Jurkat, Clone E6-1 (cell line): ENCODE measurements around the gene ACTA2. TPM values are rescaled to one million over a fixed set of nuclear protein-coding genes. Genes with fewer than 3 reads are reported as not detected.

Source experiments
- DNase-seq: peaks from one replicate; pipeline ENCODE4 v3.0.0-alpha.2; 2011; ENCODE audit warnings: low read depth, low spot score
- H3K4me3 ChIP-seq: 2 replicates; pipeline ENCODE4 v1.5.1; 2011; ENCODE audit warnings: mild to moderate bottlenecking, low read length, control low read depth, moderate library complexity
- polyA plus RNA-seq: library from polyadenylated mRNA; unstranded; fragments of >200 nt; gene quantifications from one replicate; pipeline ENCODE4 v1.2.1, GENCODE V29; 2012; ENCODE audit warnings: missing spikeins; ENCODE audit not compliant: insufficient read length, insufficient read depth

Gene ACTA2
- polyA plus RNA-seq: 4.3 TPM

DNA sequence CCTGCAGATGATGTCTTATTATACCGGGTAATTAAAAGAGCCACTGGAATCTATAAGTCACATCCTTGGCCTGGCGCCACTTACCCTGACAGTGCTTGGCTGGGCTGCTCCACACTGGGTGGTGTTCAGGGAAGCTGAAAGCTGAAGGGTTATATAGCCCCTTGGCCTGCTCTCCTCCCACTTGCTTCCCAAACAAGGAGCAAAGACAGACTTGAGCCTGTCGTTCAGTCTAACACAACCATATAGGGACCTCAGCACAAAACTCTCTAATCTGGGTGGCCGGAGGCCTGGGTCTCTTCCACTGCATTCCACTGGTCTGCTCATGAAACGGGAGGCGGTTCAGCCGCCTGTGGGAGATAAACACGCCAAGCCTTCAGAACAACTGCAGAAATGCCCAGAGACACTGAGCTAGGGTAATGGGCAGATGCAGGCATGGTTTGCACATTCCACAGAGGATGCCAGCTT is at the start of gene ACTA2:
TSS of gene ACTA2 (minus strand) at position 127 of the 465 bp plus-strand sequence. CDS start 3,843 bp downstream, outside the sequence.
- peak within 1 kb of the TSS; percentile 20 for H3K4me3 ChIP-seq

DNA sequence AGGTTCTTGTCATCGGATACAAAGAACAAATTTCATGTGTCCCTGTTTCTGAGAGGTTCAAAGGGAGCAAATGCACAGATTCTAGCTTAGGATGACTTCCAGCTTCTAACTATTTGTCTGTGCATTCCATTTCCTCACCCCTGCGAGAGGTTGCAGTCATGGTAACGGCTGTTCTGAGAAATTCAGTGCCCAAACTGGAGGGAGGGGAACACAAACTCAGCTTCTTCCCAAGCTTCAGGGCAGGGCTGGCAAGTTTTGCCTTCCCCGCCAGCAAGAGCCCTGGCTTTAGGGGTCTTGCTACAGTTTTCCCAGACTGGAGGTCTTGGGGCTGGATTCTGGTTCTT is 49.1 kb upstream of the ACTA2 start:
- no peak for DNase-seq
- H3K4me3 ChIP-seq: no peak overlapping the region

More for the DNA sequence above, at the start of gene ACTA2:
- no peak for DNase-seq

DNA sequence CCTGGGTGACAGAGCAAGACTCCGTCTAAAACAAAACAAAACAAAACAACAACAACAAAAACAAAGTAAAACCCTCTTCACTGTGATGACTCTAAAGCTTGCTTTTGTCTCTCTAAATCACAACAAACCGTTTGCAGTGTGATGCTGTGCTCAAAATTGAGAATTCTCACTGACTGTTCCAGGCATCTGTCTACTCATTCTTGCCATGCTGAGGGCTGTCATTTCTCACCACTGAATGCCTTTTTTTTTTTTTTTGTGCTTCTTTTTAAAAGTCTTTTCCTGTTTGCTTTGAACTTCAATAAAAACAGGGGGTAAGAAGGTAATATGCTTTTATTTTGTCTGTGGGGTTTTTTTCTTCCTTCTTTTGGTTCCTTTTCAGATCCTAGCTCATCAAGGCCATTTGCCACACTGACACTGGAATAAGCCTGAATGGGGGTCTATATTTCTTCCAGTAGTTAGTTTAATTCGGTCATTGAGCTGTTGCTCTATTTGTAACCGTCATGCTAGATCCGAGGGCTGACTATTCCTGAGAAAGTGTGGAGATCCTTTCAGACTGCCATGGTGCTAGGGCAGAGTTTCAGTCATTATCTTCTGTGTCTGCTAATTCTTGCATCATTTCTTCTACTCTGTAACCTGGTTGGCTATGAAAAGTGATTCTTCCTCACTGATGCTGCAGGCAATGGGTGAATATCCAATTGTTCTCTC is 48.6 kb upstream of the ACTA2 start:
- DNase-seq: no peak
- H3K4me3 ChIP-seq: no peak overlapping the region

DNA sequence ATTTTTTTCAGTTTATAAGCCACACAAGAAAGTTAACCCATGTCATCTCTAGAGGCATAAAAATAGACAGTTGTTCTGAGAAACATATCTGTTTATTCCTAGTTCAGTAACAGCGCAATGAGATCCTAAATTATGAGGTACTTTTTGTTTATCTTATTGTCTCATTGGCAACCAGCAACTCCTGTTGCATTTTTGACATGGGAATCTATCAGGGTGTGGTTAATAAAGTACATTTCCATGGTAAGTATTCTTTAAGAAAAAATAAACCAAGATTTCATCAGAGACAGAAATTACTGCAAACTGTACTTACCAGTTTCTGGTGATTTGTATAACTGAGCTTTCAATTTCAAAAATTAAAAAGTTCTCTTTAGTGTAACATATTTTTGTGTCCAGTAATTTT is 47.1 kb upstream of the ACTA2 start:
- no peak for DNase-seq
- H3K4me3 ChIP-seq: no peak overlapping the region

DNA sequence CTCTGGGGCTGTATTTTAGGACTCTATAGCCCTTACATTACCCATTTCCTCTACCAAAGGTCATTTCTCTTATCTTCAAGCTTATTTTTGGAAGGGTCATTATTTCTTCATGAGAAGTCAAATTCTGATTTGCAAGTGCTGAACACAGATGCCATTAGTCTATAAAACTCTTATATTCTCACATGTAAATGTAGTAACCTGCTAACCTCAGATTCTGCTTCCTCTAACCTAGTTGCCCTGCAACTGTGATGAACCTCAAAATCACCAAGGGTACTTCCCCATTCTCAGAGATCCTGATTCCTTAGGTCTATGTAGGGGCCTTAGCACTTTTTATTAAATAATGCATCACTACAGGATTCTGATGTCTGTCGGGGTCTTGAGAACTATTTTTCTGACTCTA is 44.4 kb upstream of the ACTA2 start:
- no peak overlapping the region for H3K4me3 ChIP-seq
- no peak for DNase-seq

DNA sequence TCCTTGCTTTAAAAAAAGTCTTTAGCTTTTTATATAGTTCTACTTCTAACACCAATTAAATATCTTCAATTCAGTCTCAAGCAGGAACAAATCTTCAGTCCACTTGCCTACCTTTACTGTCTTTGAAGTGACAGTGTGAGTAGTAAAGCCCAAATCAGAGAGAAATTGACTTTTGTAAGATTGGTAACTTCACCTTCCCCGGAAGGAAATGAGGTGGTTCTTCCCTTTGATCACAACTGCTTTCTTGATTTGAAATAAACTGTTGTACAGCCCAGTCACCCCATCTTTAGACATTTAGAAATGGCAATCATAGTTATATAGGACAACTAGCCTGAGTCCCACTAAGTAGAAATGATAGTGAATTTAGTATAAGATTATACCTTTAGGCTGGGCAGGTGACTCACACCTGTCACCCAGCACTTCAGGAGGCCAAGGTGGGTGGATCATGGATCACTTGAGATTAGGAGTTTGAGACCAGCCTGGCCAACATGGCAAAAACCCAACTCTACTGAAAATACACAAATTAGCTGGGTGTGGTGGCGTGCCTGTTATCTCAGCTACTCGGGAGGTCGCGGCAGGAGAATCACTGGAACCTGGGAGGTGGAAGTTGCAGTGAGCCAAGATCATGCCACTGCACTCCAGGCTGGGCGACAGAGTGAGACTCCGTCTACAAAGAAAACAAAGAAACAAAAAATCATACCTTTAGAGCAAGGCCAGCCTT is 42.7 kb upstream of the ACTA2 start:
- H3K4me3 ChIP-seq: no peak overlapping the region

DNA sequence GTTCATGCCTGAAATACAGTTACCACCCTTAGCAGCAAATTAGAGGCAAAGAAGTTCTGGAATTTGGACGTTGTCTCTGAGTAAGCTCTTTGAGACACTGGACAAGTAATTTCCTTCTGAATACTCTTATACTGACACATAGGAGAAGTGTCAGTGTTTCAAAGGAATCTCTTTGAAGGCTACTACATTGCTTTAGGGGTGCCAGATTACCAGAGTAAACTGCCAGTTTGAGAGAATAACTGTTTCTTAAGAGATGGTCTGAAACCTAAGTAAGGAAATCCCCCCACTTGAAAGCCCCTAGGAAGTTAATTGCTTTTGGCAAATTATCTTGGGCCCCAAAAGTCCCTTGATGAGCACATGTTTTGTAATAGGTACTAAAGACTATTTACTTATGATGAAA is 41.4 kb upstream of the ACTA2 start:
- H3K4me3 ChIP-seq: no peak overlapping the region
- no peak for DNase-seq

More for the DNA sequence above, 42.7 kb upstream of the ACTA2 start:
- no peak for DNase-seq

DNA sequence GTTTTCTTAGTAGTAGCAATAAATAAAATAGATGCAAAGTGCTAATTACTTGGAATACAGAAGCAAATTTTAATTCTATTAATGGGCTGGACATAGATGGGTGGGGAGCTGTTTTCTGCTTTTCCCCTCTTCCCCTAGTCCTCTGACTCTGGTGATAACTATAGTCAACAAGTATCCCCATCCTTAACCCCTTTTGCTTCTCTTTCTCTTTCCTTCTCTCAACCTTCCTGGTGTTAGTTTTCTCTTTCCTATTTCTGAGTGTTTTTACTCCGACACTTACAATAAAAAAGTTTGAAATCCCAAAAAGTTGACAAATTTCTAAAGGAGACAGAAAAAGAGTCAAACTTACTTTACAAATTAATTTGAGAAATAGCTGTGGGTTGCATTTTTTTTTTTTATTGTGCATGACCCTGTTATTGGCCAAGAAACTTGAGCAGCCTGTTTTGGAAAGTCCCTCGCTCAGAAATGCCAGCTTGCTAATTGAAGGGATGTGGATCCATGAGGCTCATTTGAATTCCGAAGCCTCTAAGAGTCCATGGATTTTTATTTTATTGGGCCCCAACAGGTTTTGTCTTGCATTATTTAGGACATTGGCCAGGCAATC is 40.5 kb upstream of the ACTA2 start:
- no peak for DNase-seq
- H3K4me3 ChIP-seq: no peak overlapping the region

DNA sequence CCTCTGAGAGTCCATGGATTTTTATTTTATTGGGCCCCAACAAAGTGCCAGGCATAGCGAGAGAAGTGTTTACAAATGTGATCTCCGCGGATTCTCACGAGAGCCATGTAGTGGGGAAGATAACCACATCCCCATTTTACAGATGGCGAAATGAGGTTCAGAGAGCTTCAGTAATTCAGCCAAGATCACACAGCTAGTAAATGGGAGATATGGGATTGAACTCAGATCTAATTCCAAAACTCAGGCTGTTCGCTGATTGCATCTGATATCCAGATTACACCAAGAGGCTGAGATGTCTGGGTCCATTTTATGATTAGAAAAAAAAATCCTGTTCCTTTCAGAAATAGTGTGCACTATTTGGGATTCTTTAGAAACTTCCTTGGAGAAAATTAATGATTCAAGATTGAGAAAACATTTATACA is 39.3 kb upstream of the ACTA2 start:
- peak; percentile 57 for DNase-seq
- peak overlapping the region; percentile 92 for H3K4me3 ChIP-seq

DNA sequence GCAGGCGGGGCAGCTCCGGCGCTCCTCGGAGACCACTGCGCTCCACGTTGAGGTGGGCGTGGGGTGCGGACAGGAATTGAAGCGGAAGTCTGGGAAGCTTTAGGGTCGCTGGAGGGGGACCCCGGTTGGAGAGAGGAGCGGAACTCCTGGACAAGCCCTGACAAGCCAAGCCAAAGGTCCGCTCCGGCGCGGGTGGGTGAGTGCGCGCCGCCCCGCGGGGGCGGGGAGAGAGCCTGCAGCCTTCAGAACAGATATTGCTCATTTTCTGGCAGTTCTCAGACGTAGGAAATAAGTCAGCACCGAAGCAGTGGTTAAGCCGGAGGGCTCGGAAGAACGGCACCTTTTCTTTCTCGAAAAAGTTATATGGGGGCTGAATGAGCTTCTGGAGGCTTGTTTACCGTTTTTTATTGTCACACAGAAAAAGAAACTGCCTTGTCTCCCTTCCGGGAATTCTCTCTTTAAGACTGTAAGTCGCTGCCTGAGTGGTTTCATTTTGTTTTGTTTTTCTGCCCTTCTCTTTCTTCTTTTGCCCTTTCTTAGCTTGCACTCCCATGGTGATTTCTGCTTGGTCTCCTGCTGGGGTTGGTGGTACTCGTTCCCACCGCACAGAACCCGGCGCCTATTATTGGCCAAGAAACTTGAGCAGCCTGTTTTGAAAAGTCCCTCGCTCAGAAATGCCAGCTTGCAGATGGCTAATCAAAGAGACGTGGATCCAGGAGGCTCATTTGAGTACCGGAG is 38.8 kb upstream of the ACTA2 start:
- no peak for DNase-seq
- H3K4me3 ChIP-seq: peak overlapping the region; percentile 92

DNA sequence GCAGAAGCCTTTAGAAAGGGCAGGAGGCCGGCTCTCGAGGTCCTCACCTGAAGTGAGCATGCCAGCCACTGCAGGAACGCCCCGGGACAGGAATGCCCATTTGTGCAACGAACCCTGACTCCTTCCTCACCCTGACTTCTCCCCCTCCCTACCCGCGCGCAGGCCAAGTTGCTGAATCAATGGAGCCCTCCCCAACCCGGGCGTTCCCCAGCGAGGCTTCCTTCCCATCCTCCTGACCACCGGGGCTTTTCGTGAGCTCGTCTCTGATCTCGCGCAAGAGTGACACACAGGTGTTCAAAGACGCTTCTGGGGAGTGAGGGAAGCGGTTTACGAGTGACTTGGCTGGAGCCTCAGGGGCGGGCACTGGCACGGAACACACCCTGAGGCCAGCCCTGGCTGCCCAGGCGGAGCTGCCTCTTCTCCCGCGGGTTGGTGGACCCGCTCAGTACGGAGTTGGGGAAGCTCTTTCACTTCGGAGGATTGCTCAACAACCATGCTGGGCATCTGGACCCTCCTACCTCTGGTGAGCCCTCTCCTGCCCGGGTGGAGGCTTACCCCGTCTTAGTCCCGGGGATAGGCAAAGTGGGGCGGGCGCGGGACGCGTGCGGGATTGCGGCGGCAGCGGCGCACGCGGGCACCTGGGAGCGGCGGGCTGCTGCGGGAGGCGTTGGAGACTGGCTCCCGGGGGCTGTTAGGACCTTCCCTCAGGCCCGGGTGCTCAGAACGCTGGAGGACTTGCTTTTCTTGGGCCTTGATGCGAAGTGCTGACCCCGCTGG is 38.0 kb upstream of the ACTA2 start, which contains the start of gene FAS:
TSS of gene FAS (plus strand) at position 415 of the 777 bp plus-strand sequence. CDS start at position 494, 79 bp downstream.
- peak; percentile 85 for DNase-seq
- peak within 1 kb of the TSS; percentile 92 for H3K4me3 ChIP-seq

DNA sequence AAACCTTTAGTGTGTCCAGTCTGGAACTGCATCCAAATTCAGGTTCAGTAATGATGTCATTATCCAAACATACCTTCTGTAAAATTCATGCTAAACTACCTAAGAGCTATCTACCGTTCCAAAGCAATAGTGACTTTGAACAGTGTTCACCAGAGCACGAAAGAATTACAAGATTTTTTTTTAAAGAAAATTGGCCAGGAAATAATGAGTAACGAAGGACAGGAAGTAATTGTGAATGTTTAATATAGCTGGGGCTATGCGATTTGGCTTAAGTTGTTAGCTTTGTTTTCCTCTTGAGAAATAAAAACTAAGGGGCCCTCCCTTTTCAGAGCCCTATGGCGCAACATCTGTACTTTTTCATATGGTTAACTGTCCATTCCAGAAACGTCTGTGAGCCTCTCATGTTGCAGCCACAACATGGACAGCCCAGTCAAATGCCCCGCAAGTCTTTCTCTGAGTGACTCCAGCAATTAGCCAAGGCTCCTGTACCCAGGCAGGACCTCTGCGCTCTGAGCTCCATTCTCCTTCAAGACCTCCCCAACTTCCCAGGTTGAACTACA is 37.3 kb upstream of the ACTA2 start:
- peak overlapping the region; percentile 92 for H3K4me3 ChIP-seq
- DNase-seq: no peak

DNA sequence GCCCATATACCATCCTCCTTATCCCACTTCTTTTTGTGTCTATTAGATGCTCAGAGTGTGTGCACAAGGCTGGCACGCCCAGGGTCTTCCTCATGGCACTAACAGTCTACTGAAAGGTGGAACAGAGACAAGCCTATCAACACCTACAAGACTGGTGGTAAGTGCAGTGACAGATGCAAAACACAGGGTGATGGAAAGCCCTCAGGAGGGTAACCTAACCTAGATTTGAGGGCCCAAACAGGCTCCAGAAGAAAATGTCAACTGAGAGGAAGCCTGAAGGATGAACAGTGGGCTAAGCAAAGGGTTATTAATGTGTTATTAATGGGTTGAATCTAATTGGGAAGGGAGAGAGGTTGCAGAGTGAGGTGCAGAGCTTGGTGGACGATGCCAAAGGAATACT is 36.9 kb upstream of the ACTA2 start:
- DNase-seq: no peak
- no peak overlapping the region for H3K4me3 ChIP-seq

DNA sequence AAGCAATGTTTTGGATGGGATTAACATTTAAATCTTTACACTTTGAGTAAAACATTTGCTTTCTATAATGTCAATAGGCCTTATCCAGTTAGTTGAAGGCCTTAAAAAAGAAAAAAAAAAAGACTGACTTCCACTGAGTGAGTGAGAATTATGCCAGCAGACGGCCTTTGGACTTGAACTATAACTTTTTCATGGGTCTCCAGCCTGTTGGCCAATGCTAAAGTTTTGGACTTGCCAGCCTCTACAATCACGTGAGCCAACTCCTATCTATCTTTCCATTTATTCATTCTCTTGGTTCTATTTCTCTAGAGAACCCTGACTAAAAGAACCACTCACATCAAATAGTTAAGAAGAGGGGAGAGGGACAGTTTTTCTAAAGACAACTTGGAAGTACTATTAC is 35.3 kb upstream of the ACTA2 start:
- no peak overlapping the region for H3K4me3 ChIP-seq
- no peak for DNase-seq

DNA sequence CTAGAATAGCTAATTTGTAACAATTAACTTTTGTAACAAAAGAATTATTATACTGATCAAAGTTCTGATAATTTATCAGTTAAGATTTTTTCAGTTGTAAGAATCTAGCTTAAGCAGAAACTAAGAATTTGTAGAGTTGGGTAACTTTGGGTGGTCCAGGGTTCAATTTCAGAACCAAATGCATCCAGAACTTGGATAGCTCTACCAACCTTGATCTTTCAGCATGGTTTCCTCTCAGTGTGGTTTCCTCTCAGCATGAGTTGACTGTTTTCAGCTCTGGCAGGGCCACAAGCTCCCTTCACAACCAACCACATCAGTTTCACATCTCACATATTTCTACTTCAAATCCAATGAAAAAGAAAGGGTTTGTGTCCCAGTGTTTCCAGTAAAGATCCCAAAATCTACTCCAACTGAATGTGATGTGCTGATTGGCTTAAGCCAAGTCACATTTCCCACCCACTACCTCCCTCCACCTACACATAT is 34.7 kb upstream of the ACTA2 start:
- DNase-seq: peak; percentile 65
- H3K4me3 ChIP-seq: no peak overlapping the region

DNA sequence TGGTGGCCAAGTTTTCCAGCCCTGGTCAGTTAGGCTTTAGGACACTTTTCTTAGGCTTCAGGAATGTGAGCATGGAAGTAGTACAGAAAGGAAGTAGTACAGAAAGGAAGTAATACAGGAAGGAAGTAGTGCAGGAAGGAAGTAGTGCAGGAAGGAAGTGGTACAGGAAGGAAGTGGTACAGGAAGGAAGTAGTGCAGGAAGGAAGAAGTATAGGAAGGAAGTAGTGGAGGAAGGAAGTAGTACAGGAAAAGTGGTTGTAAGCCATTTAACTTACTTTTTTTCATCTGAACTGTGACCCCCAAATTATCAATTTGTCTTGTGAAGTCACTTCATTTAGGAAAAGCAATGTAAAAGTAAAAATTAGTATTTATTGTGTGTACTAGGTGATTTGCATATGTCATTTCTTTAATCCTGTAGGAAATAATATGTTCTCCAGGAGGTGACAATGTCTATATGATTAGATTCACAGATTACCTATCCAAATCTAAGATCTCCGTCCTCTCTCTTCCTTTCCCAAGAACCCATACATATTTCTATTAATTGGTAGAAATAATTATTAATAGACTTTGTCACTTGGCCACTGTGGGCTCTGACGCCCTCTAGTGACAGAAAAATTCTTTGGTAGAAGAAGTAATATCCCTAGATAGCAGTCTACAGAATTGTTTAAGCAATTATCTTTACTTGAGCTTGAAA is 34.1 kb upstream of the ACTA2 start:
- no peak overlapping the region for H3K4me3 ChIP-seq
- DNase-seq: no peak

DNA sequence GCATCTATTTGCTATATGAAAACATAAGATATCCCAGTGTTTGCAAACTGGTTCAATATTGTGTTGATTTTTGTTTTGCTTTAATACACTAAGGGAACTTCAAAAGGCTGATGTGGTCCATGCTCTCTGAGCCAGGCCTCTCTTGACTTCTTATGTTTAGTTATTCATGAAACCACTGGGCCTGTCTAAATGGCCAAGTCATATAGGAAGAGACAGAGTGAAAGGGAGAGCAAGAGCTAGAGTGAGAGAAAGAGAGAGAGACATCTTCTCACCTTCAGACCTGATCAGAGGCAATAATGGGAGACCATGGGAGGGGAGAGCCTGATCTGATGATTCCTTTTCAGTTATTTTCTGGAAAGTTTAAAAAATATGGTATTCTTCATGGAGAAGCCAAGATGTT is 32.0 kb upstream of the ACTA2 start:
- no peak overlapping the region for H3K4me3 ChIP-seq
- DNase-seq: no peak

DNA sequence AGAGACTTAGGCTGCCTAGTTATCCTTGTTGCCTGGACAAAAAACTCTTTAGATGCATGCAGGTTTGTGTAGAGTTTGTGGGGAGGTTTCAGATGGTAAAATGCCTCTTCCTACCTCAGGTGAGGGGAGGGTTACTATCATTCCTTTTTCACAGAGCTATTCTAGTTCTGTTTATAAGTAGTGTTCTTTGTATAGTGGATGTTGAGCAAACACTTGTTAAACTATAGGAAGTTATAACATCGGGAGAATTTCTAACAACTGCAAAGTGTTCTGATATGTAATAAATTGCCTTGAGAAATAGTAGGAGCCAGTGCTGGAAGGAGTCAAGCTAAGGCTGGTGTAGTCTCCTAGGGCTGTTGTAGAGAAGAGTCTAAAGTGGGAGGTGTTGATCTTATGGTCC is 31.4 kb upstream of the ACTA2 start:
- no peak overlapping the region for H3K4me3 ChIP-seq
- no peak for DNase-seq
